Natural killer cell treated with Interleukin-12 subunit alpha and Interleukin-12 subunit beta and Interleukin-15 and Interleukin-18, amount 100 ng/mL, for 72 hours (primary cell): ENCODE results near the gene SLC22A12. TPM values are rescaled to one million over a fixed set of nuclear protein-coding genes. Genes with fewer than 3 reads are reported as not detected.
A peak's percentile ranks its signal among the peaks of the same experiment; 100 is the strongest.

Experiments
- ATAC-seq, 2 donors: fragments of 150-1000 bp; cut with Tn5 transposase in 1 of 2; sonication (Bioruptor Pico), chemical (Tn5 transposase) in 1 of 2; 2 replicates each; pipeline ENCODE4 v1.10.0; 2021
- DNase-seq: peaks from one replicate; pipeline ENCODE4 v3.0.0; 2022; ENCODE audit warnings: low spot score
- H3K27ac Mint-ChIP-seq, 2 donors: 1 replicate in 1 of 2; 2 replicates in 1 of 2; pipeline ENCODE4 v1.8.0; 2022; ENCODE audit warnings: mixed read lengths in 2 of 2, mild to moderate bottlenecking in 1 of 2, moderate library complexity in 1 of 2
- H3K27me3 Mint-ChIP-seq, 2 donors: 1 replicate in 1 of 2; 2 replicates in 1 of 2; pipeline ENCODE4 v1.8.0; 2022; ENCODE audit warnings: mixed read lengths in 2 of 2
- H3K36me3 Mint-ChIP-seq: one replicate; pipeline ENCODE4 v1.8.0; 2022; ENCODE audit warnings: mixed read lengths
- H3K4me1 Mint-ChIP-seq, 2 donors: 1 replicate in 1 of 2; 2 replicates in 1 of 2; pipeline ENCODE4 v1.8.0; 2022; ENCODE audit warnings: low read depth in 2 of 2, mixed read lengths in 2 of 2, mild to moderate bottlenecking in 1 of 2
- H3K4me3 Mint-ChIP-seq: one replicate; pipeline ENCODE4 v1.8.0; 2022; ENCODE audit warnings: mixed read lengths
- H3K9me3 Mint-ChIP-seq: 2 replicates; pipeline ENCODE4 v1.8.0; 2022; ENCODE audit warnings: mixed read lengths
- total RNA-seq, 2 donors: library from RNA; stranded (reverse); gene quantifications; one replicate each; pipeline ENCODE4 v1.2.3, GENCODE V29; 2022

SLC22A12 gene
- total RNA-seq, 2 donors from 2014 or later: not detected

DNA sequence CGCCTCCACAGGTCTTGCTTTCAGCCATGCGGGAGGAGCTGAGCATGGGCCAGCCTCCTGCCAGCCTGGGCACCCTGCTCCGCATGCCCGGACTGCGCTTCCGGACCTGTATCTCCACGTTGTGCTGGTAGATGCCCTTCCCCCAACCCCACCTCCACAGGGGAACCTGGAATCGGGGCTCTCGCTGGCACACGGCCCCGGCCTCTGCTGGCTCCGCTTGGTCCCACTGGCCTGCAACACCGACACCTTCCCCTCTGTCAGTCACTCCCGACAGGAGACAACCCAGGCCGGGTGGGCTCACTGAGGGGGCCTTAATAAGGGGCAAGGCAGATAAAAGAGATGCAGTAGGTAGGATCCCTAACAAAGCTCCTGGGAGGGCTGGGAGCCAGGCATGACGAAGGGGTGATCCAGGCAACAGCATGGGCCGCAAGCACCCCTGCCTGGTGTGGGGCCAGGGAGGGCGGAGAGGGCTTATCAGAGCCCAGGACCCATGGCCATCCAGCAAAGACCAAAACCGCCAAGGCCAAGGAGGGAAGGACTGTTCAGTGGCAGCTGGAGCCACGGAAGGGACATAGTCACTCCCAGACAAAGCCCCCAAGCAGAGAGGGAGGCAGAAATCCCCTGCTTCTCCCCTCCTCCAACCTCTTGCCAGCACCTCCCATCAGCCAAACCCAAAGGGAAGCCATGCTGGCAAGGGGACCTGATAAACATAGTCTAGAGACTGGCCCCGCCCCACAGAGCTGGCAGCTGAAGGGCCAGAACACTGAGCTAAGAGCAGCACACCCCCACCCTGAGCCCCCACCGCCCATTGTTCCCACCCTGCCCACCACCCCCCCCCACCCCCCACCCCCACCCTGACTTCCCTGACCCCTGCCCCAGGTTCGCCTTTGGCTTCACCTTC is 8.0 kb downstream of the SLC22A12 start:
- no peaks in the 10 kb centered on the region for H3K9me3 Mint-ChIP-seq
- no peaks in the 10 kb centered on the region for H3K4me1 Mint-ChIP-seq
- H3K27ac Mint-ChIP-seq: no peak overlapping the region
- H3K4me3 Mint-ChIP-seq: no peak overlapping the region
- H3K36me3 Mint-ChIP-seq: no peaks in the 10 kb centered on the region
- no peaks in the 10 kb centered on the region for H3K27me3 Mint-ChIP-seq
- DNase-seq (peak; percentile 57), ATAC-seq (no peak)

DNA sequence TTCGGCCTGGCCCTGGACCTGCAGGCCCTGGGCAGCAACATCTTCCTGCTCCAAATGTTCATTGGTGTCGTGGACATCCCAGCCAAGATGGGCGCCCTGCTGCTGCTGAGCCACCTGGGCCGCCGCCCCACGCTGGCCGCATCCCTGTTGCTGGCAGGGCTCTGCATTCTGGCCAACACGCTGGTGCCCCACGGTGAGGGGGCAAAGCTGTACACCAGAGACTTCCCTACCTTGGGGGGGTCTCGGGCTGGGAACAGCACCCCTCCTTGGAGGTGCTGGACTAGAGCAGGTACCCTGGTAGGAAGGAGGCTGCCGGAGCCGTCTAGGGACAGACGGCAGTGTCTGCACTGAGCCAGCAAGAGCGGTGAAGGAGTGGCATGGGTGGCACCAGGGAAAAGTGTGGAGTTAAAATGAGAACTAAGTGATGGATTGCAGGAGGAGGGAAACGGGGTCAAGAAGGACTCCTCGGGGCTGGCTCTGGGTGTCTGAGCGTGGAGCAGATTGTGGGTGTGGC is 8.7 kb downstream of the SLC22A12 start:
- H3K4me3 Mint-ChIP-seq: no peak overlapping the region
- DNase-seq: no peak
- H3K36me3 Mint-ChIP-seq: no peaks in the 10 kb centered on the region
- no peak for ATAC-seq
- H3K27ac Mint-ChIP-seq: no peak overlapping the region
- H3K27me3 Mint-ChIP-seq: peaks cover 0 to 4% of the 10 kb centered on the region in 2 donors
- no peaks in the 10 kb centered on the region for H3K9me3 Mint-ChIP-seq
- no peaks in the 10 kb centered on the region for H3K4me1 Mint-ChIP-seq

DNA sequence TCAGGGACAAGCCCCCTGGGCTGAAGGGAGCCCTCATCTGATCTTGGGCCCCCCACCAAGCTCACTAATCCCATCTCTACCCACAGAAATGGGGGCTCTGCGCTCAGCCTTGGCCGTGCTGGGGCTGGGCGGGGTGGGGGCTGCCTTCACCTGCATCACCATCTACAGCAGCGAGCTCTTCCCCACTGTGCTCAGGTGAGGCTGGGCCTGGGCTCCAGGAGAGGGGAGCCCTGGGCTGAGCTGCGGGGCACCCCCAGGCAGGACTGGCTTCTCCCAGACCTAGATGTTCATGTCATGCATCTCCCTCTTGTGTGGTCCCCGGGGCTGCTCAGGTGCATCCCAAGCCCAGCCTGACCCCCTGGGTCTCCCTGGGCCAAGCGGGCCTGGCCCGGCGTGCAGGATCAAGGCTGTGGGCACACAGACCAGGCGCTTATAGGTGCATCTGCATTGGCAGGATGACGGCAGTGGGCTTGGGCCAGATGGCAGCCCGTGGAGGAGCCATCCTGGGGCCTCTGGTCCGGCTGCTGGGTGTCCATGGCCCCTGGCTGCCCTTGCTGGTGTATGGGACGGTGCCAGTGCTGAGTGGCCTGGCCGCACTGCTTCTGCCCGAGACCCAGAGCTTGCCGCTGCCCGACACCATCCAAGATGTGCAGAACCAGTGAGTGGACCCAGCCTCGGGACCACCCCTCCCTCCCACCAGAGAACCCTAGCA is 9.4 kb downstream of the SLC22A12 start:
- Mint-ChIP-seq H3K36me3 (no peaks in the 10 kb centered on the region), H3K4me3 (no peak overlapping the region), H3K27ac (no peak overlapping the region), H3K9me3 (no peaks in the 10 kb centered on the region), H3K27me3 (peaks cover 0 to 6% of the 10 kb centered on the region in 2 donors), H3K4me1 (no peaks in the 10 kb centered on the region)
- DNase-seq: no peak
- no peak for ATAC-seq

DNA sequence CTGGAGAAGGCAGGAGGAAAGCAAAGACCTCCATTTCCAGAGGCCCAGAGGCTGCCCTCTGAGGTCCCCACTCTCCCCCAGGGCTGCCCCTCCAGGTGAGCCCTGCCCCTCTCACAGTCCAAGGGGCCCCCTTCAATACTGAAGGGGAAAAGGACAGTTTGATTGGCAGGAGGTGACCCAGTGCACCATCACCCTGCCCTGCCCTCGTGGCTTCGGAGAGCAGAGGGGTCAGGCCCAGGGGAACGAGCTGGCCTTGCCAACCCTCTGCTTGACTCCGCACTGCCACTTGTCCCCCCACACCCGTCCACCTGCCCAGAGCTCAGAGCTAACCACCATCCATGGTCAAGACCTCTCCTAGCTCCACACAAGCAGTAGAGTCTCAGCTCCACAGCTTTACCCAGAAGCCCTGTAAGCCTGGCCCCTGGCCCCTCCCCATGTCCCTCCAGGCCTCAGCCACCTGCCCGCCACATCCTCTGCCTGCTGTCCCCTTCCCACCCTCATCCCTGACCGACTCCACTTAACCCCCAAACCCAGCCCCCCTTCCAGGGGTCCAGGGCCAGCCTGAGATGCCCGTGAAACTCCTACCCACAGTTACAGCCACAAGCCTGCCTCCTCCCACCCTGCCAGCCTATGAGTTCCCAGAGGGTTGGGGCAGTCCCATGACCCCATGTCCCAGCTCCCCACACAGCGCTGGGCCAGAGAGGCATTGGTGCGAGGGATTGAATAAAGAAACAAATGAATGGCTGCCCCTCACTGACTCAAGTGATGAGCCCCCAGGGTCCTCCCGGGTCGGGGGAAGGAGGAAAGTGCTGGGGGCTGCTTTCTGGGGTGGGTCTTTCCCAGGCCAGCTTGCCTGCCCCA is 10.8 kb downstream of the SLC22A12 start:
- ATAC-seq (no peak), DNase-seq (no peak)
- Mint-ChIP-seq H3K36me3 (no peaks in the 10 kb centered on the region), H3K27ac (no peak overlapping the region), H3K9me3 (no peaks in the 10 kb centered on the region), H3K4me3 (no peak overlapping the region), H3K27me3 (peaks cover 0 to 6% of the 10 kb centered on the region in 2 donors), H3K4me1 (no peaks in the 10 kb centered on the region)

DNA sequence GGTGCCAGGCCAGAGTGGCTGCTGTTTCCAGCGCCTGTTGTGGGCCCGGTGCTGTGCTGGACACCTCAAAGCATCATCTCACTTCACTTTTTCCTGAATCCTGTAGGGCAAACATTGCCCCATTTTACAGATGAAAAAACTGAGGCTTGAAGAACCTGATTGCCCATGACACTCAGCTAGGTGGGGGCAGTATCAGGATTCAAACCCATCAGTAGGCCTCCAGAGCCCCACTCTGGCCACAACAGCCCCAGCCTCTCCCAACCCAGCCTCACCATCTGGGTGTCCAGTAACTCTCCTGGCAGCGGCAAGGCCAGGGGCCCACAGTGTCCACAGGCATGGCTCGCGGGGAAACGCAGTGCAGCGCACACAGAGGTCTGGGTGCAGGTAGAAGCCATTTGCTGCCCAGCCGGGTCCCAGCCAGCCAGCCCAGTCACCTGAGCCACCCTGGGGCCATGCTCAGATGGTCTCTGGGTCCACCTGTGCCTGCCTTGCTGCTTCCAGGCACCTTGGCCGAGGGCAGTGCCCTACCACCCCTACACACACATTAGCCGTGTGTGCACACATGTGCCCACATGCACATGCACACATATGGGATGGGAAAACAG is 11.5 kb downstream of the SLC22A12 start:
- no peak for ATAC-seq
- Mint-ChIP-seq H3K4me3 (no peak overlapping the region), H3K9me3 (no peaks in the 10 kb centered on the region), H3K27me3 (peaks cover 0 to 6% of the 10 kb centered on the region in 2 donors), H3K27ac (no peak overlapping the region), H3K4me1 (no peaks in the 10 kb centered on the region), H3K36me3 (no peaks in the 10 kb centered on the region)
- DNase-seq: no peak

DNA sequence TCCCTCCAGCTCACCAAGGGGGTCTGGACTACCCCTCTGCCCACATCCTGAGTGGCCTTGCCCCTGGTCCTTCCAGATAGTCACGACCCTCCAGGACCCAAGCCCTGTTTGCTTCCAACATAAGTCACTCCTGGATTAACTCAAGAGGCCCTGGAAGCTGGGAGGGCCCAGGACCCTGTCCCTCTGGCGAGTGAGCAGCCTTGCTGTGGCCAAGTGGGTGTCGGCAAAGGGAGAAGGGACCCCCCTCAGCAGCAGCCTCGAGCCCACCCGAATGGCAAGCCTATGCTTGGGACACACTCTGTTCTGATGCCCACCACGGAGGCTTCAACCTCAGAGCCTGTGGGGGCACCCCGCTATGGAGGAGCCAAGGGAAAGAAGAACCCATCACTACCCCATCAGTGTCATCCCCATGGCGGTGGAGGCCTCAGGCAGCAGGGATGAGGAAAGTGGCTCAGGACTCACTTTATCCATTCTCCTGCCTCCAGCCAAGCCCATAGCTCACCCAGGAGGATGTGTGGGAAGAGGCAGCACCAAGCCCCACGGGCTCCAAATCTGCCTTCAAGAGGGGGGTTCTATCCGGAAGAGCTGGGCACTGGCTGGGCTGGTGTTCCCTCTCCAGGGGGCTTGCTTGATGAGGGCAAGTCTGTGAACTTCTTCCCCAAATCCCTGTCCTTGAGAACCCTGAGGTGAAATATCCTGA is 12.5 kb downstream of the SLC22A12 start:
- ATAC-seq (no peak), DNase-seq (no peak)
- H3K9me3 Mint-ChIP-seq: no peaks in the 10 kb centered on the region
- no peak overlapping the region for H3K4me3 Mint-ChIP-seq
- no peak overlapping the region for H3K27ac Mint-ChIP-seq
- H3K36me3 Mint-ChIP-seq: no peaks in the 10 kb centered on the region
- H3K27me3 Mint-ChIP-seq: peaks cover 0 to 6% of the 10 kb centered on the region in 2 donors
- H3K4me1 Mint-ChIP-seq: no peaks in the 10 kb centered on the region

DNA sequence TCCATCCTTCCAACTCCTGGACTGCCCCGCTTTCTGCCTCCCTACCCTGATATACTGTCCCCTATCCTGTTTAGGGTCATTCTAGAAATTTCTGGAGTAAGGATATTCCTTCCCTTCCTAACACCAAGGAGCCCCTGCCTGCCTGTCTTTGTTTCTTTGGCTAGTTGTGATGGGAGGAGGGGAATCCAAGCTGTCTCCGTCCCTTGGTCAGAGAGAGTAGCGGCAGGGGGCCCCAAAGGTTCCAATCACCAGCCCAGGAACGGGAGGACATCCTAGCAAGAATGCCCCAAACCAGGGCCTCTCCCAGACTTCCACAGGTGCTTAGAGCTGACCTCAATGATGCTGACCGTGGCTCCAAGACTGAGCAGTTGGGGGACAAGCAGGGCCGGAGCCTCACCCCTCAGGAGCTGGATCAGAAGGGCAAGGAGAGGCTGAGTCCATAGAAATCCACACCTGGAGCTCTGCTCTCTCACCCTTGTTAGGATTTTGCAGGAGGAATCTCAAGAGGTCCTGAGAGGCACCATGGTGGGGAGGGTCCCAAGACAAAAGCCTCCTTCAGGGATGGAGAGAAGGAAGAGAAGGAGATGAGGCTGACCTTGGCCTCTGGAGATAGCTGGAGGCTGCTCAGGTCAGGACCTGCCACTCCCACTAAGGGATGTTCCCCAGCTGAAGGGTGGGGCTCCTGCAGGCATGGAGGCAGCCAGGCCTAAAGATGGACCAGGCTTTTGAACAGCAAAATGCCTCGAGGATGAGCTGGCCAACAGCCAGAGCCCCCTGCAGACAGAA is 13.6 kb downstream of the SLC22A12 start:
- Mint-ChIP-seq H3K4me3 (no peak overlapping the region), H3K4me1 (no peaks in the 10 kb centered on the region), H3K27ac (no peak overlapping the region)

DNA sequence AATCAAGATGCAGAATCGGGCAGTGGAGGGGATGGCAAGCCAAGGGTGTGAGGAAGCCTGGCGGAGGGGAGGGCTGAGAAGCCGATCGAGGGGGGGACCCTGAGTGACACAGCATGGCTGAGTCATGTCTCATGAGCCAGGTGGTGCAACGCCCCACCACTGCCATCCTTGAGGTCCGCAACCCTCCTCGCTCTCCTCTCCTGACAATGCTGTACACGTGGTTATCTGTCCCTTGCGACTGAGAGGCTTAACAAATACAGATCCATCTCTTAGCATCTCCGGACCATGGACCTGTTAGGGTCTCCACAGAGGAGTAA is 14.2 kb downstream of the SLC22A12 start:
- Mint-ChIP-seq H3K36me3 (no peaks in the 10 kb centered on the region), H3K27me3 (peaks cover 0 to 6% of the 10 kb centered on the region in 2 donors), H3K4me3 (no peak overlapping the region), H3K27ac (no peak overlapping the region), H3K4me1 (no peaks in the 10 kb centered on the region), H3K9me3 (no peaks in the 10 kb centered on the region)
- ATAC-seq: no peak
- no peak for DNase-seq

More for the DNA sequence above, 13.6 kb downstream of the SLC22A12 start:
- ATAC-seq: no peak
- peaks cover 0 to 6% of the 10 kb centered on the region in 2 donors for H3K27me3 Mint-ChIP-seq
- DNase-seq: no peak
- no peaks in the 10 kb centered on the region for H3K36me3 Mint-ChIP-seq
- no peaks in the 10 kb centered on the region for H3K9me3 Mint-ChIP-seq

DNA sequence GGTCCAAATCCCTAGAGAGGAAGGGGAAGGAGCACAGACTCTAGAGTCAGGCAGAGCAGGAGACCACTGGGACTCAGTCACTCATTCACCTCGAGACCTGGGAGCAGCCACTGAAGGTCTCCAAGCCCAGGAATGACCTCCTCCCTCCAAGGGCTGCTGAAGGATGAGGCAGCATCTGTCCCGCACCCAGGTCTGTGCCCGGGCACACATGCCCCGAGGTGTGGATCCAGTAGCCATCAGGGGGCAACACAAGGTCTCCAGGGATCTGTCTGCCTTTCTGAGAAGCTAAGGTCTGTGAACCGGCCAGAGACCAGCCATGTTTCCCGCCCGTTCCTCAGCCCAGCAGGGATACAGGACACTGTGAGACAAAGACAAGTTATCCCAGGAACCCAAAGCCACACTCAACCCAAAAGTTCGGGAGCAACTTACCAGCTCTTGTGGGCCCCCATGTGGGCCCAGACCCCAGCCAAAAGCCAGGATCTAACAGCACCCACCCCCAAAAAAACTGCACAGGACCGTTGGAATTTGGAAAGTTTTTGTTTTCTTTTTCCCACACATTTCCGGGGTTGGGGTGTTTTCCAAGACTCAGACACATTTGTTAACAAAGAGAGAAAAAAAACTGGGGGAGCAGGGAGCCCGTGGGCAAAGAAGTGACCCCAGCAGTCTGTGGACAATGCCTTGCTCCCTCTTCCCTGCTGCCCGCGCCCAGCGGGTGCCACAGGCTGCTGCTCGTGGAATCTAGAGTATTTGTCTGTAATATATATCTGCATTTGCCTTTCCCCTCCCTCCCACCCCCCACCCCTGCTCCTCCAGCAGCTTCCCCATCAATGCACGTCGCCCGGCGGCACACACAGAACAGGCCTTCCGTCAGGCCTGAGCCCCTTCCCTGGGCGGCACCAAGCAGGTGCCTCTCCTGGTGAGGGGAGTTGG is 14.9 kb downstream of the SLC22A12 start:
- Mint-ChIP-seq H3K36me3 (no peaks in the 10 kb centered on the region), H3K9me3 (no peaks in the 10 kb centered on the region), H3K4me3 (no peak overlapping the region), H3K27ac (no peak overlapping the region), H3K27me3 (peaks cover 0 to 6% of the 10 kb centered on the region in 2 donors), H3K4me1 (no peaks in the 10 kb centered on the region)
- ATAC-seq: no peak
- DNase-seq: no peak

DNA sequence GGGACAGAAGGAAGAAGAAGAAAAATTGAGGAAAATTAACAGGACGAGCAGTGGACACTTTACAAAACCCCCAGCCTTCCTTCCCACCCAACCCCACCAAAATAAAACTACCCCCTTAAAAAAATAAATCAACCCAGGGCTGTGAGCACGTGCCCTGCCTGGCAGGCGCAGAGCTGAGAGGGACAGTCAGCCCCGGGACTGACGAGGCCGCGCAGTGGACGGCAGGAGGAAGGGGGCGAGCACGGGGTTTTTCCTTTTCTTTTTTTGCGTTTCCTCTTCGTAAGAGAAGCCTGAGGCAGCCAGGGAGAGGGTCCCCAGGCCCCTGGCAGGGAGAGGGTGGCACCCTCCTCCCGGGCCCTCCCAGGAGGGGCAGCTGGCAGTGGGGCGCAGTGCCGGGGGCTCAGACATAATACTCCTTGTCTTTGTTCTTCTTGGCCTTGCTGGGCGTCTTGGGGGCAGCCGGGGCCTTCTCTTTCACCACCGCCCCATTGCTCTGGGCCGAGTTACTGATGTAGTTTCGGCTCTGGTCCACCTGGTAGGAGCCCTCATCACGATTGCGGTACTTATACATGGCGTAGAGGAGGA is 15.9 kb downstream of the SLC22A12 start:
- Mint-ChIP-seq H3K27me3 (peaks cover 0 to 6% of the 10 kb centered on the region in 2 donors), H3K4me3 (no peak overlapping the region), H3K36me3 (no peaks in the 10 kb centered on the region), H3K9me3 (no peaks in the 10 kb centered on the region), H3K27ac (no peak overlapping the region), H3K4me1 (no peaks in the 10 kb centered on the region)
- DNase-seq (no peak), ATAC-seq (no peak)

DNA sequence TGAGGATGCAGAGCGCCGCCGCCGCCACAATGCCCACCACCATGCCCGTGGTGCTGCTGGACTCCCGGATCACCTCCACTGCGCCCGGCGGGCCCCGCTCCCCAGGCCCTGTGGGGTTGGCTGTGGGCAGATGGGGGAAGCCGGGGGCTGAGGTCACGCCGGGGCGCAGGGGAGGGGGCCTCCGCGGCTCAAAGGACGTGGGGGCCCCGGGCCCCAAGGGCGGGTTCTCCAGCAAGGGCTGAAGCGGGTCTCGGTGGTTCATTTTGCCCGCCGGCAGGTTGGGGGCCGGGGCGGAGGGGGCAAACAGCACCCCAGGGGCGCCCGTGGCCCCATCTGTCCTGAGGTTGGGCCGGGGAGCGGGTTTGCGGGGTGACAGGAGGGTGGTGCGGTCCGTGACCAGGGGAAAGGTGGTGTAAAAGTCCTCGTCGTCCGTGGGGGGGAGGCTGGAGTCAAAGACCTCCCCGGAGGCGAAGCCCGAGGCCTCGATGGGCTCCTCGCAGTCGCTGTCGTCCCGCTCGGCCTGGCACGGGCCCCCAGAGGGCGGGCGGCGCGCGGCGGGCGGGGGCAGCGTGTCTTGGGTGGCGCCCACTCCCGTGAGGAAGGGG is 16.5 kb downstream of the SLC22A12 start:
- no peak for DNase-seq
- Mint-ChIP-seq H3K27me3 (peaks cover 0 to 6% of the 10 kb centered on the region in 2 donors), H3K9me3 (no peaks in the 10 kb centered on the region), H3K36me3 (no peaks in the 10 kb centered on the region), H3K27ac (no peak overlapping the region), H3K4me3 (no peak overlapping the region), H3K4me1 (no peaks in the 10 kb centered on the region)
- ATAC-seq: no peak
